Measurements from ENCODE around the gene AK5.

DNA sequence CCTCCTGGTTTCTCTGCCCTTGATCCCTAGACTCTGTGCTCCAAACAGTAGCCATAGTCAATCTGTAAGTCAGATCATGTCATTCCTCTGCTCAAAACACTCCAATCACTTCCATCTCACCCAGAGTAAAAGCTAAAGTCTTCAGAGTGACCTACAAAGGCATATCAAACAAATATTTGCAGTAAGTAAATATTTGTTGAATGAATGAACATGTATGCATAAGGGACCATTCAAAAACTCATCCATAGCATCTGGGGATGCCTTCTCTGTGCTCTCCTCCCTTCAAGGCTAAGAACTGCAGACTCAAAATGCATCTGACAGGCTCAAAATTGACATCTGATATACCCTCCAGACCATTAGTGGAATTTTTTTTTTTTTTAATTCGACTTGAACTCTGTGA lies 18.1 kb upstream of the AK5 start:
- no peak for TF ChIP-seq CTCF (IDR thresholded peaks at IDR 0.05)
- no peak for TF ChIP-seq POLR2A (IDR thresholded peaks at IDR 0.05)

Measured in vagina (tissue), 2 donors.